Measurements from ENCODE around the gene ZNF320. TPM values are rescaled to one million over a fixed set of nuclear protein-coding genes. Genes with fewer than 3 reads are reported as not detected.

Gene ZNF320
- total RNA-seq, 2 experiments from 2014 or later: 4.0 to 4.1 TPM

Other genes with a start within 250 kb of the ZNF320 start
- gene ZNF611, start 162.6 kb downstream of the ZNF320 start, total RNA-seq: 10 to 100 TPM; 26.6 TPM
- gene ZNF600, start 110.8 kb downstream of the ZNF320 start, total RNA-seq: 10 to 100 TPM; 16.9 to 17.5 TPM
- gene ZNF28, start 76.0 kb downstream of the ZNF320 start, total RNA-seq: 10 to 100 TPM; 18.0 to 24.5 TPM
- 10 to 100 TPM; 16.0 to 16.4 TPM for gene ZNF468, start 40.0 kb downstream of the ZNF320 start, total RNA-seq
- 1 to 10 TPM; 5.9 to 6.9 TPM for gene ZNF888, start 25.8 kb upstream of the ZNF320 start, total RNA-seq
- 10 to 100 TPM; 11.8 to 14.9 TPM for gene ZNF816, start 65.2 kb upstream of the ZNF320 start, total RNA-seq
- not detected for gene ERVV-1, start 116.3 kb upstream of the ZNF320 start, total RNA-seq
- not detected for gene ERVV-2, start 147.1 kb upstream of the ZNF320 start, total RNA-seq
- gene ZNF160, start 205.8 kb upstream of the ZNF320 start, total RNA-seq: 10 to 100 TPM; 37.5 to 38.1 TPM
- under 1 TPM; 0.13 to 0.33 TPM for gene ZNF415, start 235.3 kb upstream of the ZNF320 start, total RNA-seq